ENCODE results near the gene STK32C.

Gene STK32C

DNA sequence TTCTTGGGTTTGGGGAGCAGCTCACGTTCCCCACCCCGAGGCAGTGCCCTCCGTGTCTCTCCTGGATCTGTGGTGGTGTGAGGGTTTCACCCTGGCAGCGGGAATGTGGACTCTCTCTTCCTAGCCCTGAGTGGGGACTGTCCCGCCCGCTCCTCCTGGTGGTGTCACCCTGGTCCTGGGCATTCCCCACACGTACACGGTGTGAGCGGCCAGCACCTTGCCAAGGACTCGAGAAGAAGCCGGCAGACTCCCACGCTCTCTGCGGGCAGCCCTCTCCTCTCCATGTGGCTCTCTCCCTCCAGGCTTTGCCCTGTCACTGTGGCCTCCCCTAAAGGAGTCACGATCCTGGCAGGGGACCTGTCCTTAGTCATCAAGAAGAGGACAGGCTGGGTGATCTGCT is 97.0 kb downstream of the STK32C start:
- Histone ChIP-seq H3K4me3 (ENCODE audit: low read length) (no peak overlapping the region), H3K9me3 (ENCODE audit: insufficient read depth, low read depth, low read length) (peaks cover 16% of the 10 kb centered on the region; the same call in 1 of the 2 replicates), H3K4me1 (ENCODE audit: insufficient read depth, low read length) (no peaks in the 10 kb centered on the region), H3K27ac (ENCODE audit: low read length) (no peak overlapping the region), H3K36me3 (ENCODE audit: insufficient read depth, low read depth, low read length) (no peaks in the 10 kb centered on the region), H3K27me3 (ENCODE audit: insufficient read depth, low read length) (no peaks in the 10 kb centered on the region), H3K9ac (ENCODE audit: low read depth, low read length) (no peak overlapping the region)

DNA sequence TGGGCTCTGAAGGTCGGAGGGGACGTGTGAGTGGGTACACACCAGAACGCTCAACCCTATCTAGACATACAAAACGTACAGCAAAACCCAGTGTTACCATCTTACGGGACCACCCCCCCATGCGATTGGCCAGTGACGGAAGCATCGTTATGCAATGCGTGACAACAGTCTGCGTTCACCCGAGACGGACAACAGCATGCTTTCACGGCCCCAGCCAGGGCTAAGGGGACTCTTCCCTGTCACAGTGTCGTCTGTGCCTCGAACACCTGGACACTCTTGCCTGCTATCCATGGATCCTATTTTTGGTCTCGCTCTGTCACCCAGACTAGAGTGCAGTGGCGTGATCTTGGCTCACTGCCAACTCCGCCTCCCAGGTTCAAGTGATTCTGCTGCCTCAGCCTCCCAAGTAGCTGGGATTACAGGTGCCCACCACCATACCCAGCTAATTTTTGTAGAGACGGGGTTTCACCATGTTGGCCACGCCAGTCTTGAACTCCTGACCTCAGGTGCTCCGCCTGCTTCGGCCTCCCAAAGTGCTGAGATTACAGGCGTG is 97.7 kb downstream of the STK32C start:
- no peak overlapping the region for H3K9ac ChIP-seq (ENCODE audit: low read depth, low read length)
- peaks cover 14% of the 10 kb centered on the region; the same call in 1 of the 2 replicates for H3K9me3 ChIP-seq (ENCODE audit: insufficient read depth, low read depth, low read length)

DNA sequence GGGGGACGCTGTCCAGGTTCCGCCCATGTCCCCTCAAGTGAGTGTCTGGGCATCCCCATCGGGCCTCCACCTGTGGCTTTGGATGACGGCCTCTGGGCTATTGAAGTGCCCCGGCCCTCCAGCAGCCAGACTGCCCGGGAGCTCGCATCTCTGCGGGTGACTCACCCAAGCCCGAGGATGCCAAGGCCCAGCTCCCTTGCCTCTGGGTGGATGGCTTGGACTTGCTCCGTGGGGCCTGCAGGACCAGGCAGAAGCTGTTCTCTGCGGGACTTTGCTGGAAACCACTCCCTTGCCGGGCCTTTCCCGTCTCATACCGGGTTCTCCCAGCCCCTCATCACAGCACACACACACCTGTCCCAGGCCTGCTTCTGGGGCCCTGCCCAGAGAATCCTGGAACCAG is 98.6 kb downstream of the STK32C start:
- Histone ChIP-seq H3K4me3 (ENCODE audit: low read length) (no peak overlapping the region), H3K9me3 (ENCODE audit: insufficient read depth, low read depth, low read length) (peaks cover 6% of the 10 kb centered on the region; the same call in 1 of the 2 replicates), H3K4me1 (ENCODE audit: insufficient read depth, low read length) (no peaks in the 10 kb centered on the region), H3K9ac (ENCODE audit: low read depth, low read length) (no peak overlapping the region), H3K36me3 (ENCODE audit: insufficient read depth, low read depth, low read length) (no peaks in the 10 kb centered on the region), H3K27me3 (ENCODE audit: insufficient read depth, low read length) (no peaks in the 10 kb centered on the region), H3K27ac (ENCODE audit: low read length) (no peak overlapping the region)

More for the DNA sequence above, 97.7 kb downstream of the STK32C start:
- H3K27me3 ChIP-seq (ENCODE audit: insufficient read depth, low read length), result no peaks in the 10 kb centered on the region
- no peak overlapping the region for H3K4me3 ChIP-seq (ENCODE audit: low read length)
- no peaks in the 10 kb centered on the region for H3K4me1 ChIP-seq (ENCODE audit: insufficient read depth, low read length)
- no peaks in the 10 kb centered on the region for H3K36me3 ChIP-seq (ENCODE audit: insufficient read depth, low read depth, low read length)
- H3K27ac ChIP-seq (ENCODE audit: low read length), result no peak overlapping the region

DNA sequence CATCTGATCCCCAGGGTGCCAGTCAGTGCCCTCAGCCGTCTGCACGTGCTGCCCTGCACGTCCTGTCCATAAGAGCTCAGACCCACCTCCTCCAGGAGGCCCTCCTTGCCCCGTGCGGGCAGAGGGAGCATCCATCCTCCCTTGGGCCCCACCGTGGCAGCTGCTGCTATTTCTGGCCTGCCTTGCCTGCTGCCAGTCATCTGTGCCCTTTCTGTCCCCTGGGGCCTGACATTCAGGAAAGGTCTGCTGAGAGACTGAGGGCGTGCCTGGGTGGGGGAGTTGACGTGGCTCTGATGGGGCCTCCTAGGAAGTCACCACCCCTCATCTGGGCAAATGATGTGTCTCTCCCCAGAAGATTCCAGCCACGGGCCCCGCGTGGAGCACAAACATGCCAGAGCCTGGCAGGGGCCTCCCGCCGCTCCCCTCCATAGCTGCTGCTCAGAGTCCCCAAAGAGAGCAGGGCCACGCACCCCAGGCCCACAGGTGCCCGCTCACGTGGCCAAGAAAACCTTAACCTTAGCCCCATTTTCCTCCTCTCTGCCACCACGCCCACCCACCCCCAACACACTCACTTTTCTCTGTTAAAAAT is 99.2 kb downstream of the STK32C start:
- no peak overlapping the region for H3K9ac ChIP-seq (ENCODE audit: low read depth, low read length)
- no peak overlapping the region for H3K27ac ChIP-seq (ENCODE audit: low read length)
- no peak overlapping the region for H3K4me3 ChIP-seq (ENCODE audit: low read length)
- no peaks in the 10 kb centered on the region for H3K36me3 ChIP-seq (ENCODE audit: insufficient read depth, low read depth, low read length)
- H3K27me3 ChIP-seq (ENCODE audit: insufficient read depth, low read length), result no peaks in the 10 kb centered on the region
- H3K4me1 ChIP-seq (ENCODE audit: insufficient read depth, low read length), result no peaks in the 10 kb centered on the region
- peaks cover under 1% of the 10 kb centered on the region; the same call in 1 of the 2 replicates for H3K9me3 ChIP-seq (ENCODE audit: insufficient read depth, low read depth, low read length)

- Histone ChIP-seq H3K9ac (ENCODE audit: low read depth, low read length) (no peak overlapping the region), H3K27me3 (ENCODE audit: insufficient read depth, low read length) (no peaks in the 10 kb centered on the region), H3K27ac (ENCODE audit: low read length) (no peak overlapping the region), H3K36me3 (ENCODE audit: insufficient read depth, low read depth, low read length) (no peaks in the 10 kb centered on the region), H3K9me3 (ENCODE audit: insufficient read depth, low read depth, low read length) (no peaks in the 10 kb centered on the region), H3K4me3 (ENCODE audit: low read length) (no peak overlapping the region), H3K4me1 (ENCODE audit: insufficient read depth, low read length) (no peaks in the 10 kb centered on the region)
These were observed 100.0 kb downstream of the STK32C start for GRCh38 chr10:132207536-132208461.

- Histone ChIP-seq H3K27ac (ENCODE audit: low read length) (no peak overlapping the region), H3K4me1 (ENCODE audit: insufficient read depth, low read length) (no peaks in the 10 kb centered on the region), H3K27me3 (ENCODE audit: insufficient read depth, low read length) (no peaks in the 10 kb centered on the region), H3K4me3 (ENCODE audit: low read length) (no peak overlapping the region), H3K9me3 (ENCODE audit: insufficient read depth, low read depth, low read length) (no peaks in the 10 kb centered on the region), H3K36me3 (ENCODE audit: insufficient read depth, low read depth, low read length) (no peaks in the 10 kb centered on the region), H3K9ac (ENCODE audit: low read depth, low read length) (no peak overlapping the region)
These were observed 100.8 kb downstream of the STK32C start for GRCh38 chr10:132206806-132207535.

GRCh38 chr10:132206377-132206745 is 101.4 kb downstream of the STK32C start:
- Histone ChIP-seq H3K27ac (ENCODE audit: low read length) (no peak overlapping the region), H3K27me3 (ENCODE audit: insufficient read depth, low read length) (no peaks in the 10 kb centered on the region), H3K36me3 (ENCODE audit: insufficient read depth, low read depth, low read length) (no peaks in the 10 kb centered on the region), H3K4me1 (ENCODE audit: insufficient read depth, low read length) (no peaks in the 10 kb centered on the region), H3K4me3 (ENCODE audit: low read length) (no peak overlapping the region), H3K9me3 (ENCODE audit: insufficient read depth, low read depth, low read length) (no peaks in the 10 kb centered on the region), H3K9ac (ENCODE audit: low read depth, low read length) (no peak overlapping the region)

- Histone ChIP-seq H3K4me1 (ENCODE audit: insufficient read depth, low read length) (no peaks in the 10 kb centered on the region), H3K27me3 (ENCODE audit: insufficient read depth, low read length) (no peaks in the 10 kb centered on the region), H3K4me3 (ENCODE audit: low read length) (no peak overlapping the region), H3K27ac (ENCODE audit: low read length) (no peak overlapping the region), H3K9ac (ENCODE audit: low read depth, low read length) (no peak overlapping the region), H3K9me3 (ENCODE audit: insufficient read depth, low read depth, low read length) (no peaks in the 10 kb centered on the region), H3K36me3 (ENCODE audit: insufficient read depth, low read depth, low read length) (no peaks in the 10 kb centered on the region)
These were observed 101.9 kb downstream of the STK32C start for GRCh38 chr10:132205650-132206376.

- H3K9me3 ChIP-seq (ENCODE audit: insufficient read depth, low read depth, low read length), result no peaks in the 10 kb centered on the region
- H3K4me1 ChIP-seq (ENCODE audit: insufficient read depth, low read length), result no peaks in the 10 kb centered on the region
- H3K4me3 ChIP-seq (ENCODE audit: low read length), result no peak overlapping the region
- no peaks in the 10 kb centered on the region for H3K27me3 ChIP-seq (ENCODE audit: insufficient read depth, low read length)
- no peaks in the 10 kb centered on the region for H3K36me3 ChIP-seq (ENCODE audit: insufficient read depth, low read depth, low read length)
- H3K9ac ChIP-seq (ENCODE audit: low read depth, low read length), result no peak overlapping the region
- H3K27ac ChIP-seq (ENCODE audit: low read length), result no peak overlapping the region
These were observed 102.8 kb downstream of the STK32C start for GRCh38 chr10:132204781-132205473.

DNA sequence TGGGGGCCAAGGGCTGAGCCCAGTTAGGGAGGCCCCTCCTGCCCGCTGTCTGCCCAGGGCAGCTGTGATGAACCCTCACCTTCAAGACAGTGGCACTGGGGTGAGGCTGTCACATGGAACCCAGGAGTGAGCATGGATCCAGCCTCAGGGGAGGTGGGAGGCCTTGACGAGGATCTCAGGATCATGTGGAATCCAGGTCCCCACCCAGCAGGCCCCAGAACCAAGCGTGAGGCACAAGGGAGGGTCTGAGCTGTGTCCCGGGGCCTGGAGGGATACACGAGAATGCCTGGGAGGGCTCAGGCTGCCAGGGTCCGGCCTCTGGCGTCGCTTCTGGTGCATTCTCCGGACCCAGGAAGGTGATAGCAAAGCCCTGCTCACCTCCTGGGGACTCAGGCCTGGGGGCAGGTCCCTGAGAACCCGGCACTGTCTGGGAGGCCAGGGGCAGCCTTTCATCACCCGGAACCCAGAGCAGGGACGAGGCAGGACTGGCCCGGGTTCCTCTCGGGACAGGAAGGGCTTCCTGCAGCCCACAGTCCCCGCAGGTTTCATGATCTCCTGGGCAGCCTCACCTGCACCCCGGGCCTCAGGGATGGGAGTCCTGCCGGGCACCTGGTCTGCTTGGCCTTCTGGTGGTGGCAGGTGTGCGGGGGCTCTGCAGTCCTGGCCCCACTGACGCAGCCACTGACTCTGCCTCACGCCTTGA is 103.5 kb downstream of the STK32C start:
- H3K27ac ChIP-seq (ENCODE audit: low read length), result no peak overlapping the region
- no peak overlapping the region for H3K9ac ChIP-seq (ENCODE audit: low read depth, low read length)
- no peaks in the 10 kb centered on the region for H3K27me3 ChIP-seq (ENCODE audit: insufficient read depth, low read length)
- no peaks in the 10 kb centered on the region for H3K36me3 ChIP-seq (ENCODE audit: insufficient read depth, low read depth, low read length)
- no peak overlapping the region for H3K4me3 ChIP-seq (ENCODE audit: low read length)
- no peaks in the 10 kb centered on the region for H3K4me1 ChIP-seq (ENCODE audit: insufficient read depth, low read length)
- H3K9me3 ChIP-seq (ENCODE audit: insufficient read depth, low read depth, low read length), result no peaks in the 10 kb centered on the region
